K562 (cell line): ENCODE measurements around the gene TTN. TPM values are rescaled to one million over a fixed set of nuclear protein-coding genes. Genes with fewer than 3 reads are reported as not detected.

Experiments used
- ATAC-seq: fragments of 200-7000 bp; cut with Tn5 transposase; 3 replicates; pipeline ENCODE4 v1.9.1; 2020; ENCODE audit warnings: moderate library complexity
- BruUV-seq: library from RNA; stranded (reverse); fragments of 400-500 nt; replicated peaks from 2 replicates; lab custom pipeline; 2021; lab: Mats Ljungman, UMichigan
- CTCF ChIA-PET: fragments of 300-600 bp; formaldehyde crosslinking; extraction: SDS; loops from one replicate; lab custom pipeline; 2021; ENCODE audit warnings: low intra/inter-chr PET ratio; lab: Yijun Ruan, JAX
- POLR2A ChIA-PET: fragments of 300-600, 350-650 bp; sonication (Branson Sonifier 250); formaldehyde crosslinking; extraction: SDS; loops from one replicate; lab custom pipeline; 2021; ENCODE audit warnings: antibody characterized with exemption, inconsistent platforms; lab: Yijun Ruan, JAX
- DNase-seq, 4 experiments: peaks; one replicate each; pipeline versions ENCODE4 v3.0.0 to v3.0.0-alpha.2; 2011 to 2018; ENCODE audit warnings: low spot score in 3 of 4, mixed read lengths in 3 of 4; ENCODE audit errors: extremely low read depth in 1 of 4
- FAIRE-seq: peaks from 2 replicates; lab custom pipeline; 2011; peaks lifted over from hg19 to GRCh38; lab: Jason Lieb, UNC
- H2AFZ ChIP-seq: 2 replicates; pipeline ENCODE4 v1.6.0; 2011; ENCODE audit warnings: low read depth, low read length, control low read depth, inconsistent platforms
- H3K27ac ChIP-seq: fragments of 200-600 bp; 3 replicates; pipeline ENCODE4 v1.8.0; 2011; ENCODE audit warnings: low read depth, mild to moderate bottlenecking, control low read depth, inconsistent platforms, low read length, moderate library complexity, mixed read lengths; ENCODE audit errors: extremely low read depth
- H3K27me3 ChIP-seq, 2 experiments: fragments of 300-600 bp in 1 of 2; 2 replicates in 1 of 2; 3 replicates in 1 of 2; pipeline versions ENCODE4 v1.6.0 to v1.8.0; 2011; ENCODE audit warnings: inconsistent platforms in 2 of 2, low read length in 2 of 2, mild to moderate bottlenecking in 1 of 2, mixed read lengths in 1 of 2, moderate library complexity in 1 of 2; ENCODE audit not compliant: control insufficient read depth in 2 of 2, insufficient read depth in 2 of 2
- H3K36me3 ChIP-seq: fragments of 300-600 bp; 3 replicates; pipeline ENCODE4 v1.8.0; 2011; ENCODE audit warnings: mild to moderate bottlenecking, low read length, inconsistent platforms; ENCODE audit not compliant: control insufficient read depth, insufficient read depth
- H3K4me1 ChIP-seq, 2 experiments: fragments of 200-600 bp in 1 of 2; replicated peaks in 1 of 2; 2 replicates in 1 of 2; 3 replicates in 1 of 2; pipeline versions ENCODE4 v1.5.1 to v1.8.0; 2011; ENCODE audit warnings: inconsistent platforms in 2 of 2, low read length in 2 of 2, mild to moderate bottlenecking in 1 of 2, mixed read lengths in 1 of 2, moderate library complexity in 1 of 2; ENCODE audit not compliant: control insufficient read depth in 2 of 2, insufficient read depth in 2 of 2
- H3K4me2 ChIP-seq: 2 replicates; pipeline ENCODE4 v1.6.1; 2011; ENCODE audit warnings: low read length, control low read depth, inconsistent platforms, mixed read lengths; ENCODE audit not compliant: insufficient read depth
- H3K4me3 ChIP-seq: fragments of 200-600 bp; sonication (generic), shearing (Covaris generic); 2 replicates; pipeline ENCODE4 v1.5.1; 2016; ENCODE audit warnings: control low read depth, inconsistent platforms
- H3K79me2 ChIP-seq: fragments of 200-600 bp; 3 replicates; pipeline ENCODE4 v1.8.0; 2011; ENCODE audit warnings: low read length, inconsistent platforms; ENCODE audit not compliant: control insufficient read depth, insufficient read depth
- H3K9ac ChIP-seq, 2 experiments: 2 replicates each; pipeline versions ENCODE4 v1.6.0 to v1.6.1; 2011; ENCODE audit warnings: low read depth in 2 of 2, low read length in 2 of 2, control low read depth in 1 of 2, inconsistent platforms in 1 of 2, mild to moderate bottlenecking in 1 of 2, mixed read lengths in 1 of 2; ENCODE audit not compliant: insufficient read depth in 1 of 2
- H3K9me1 ChIP-seq: one replicate; pipeline ENCODE4 v1.6.0; 2011; ENCODE audit warnings: inconsistent platforms, mild to moderate bottlenecking, low read length, moderate library complexity; ENCODE audit not compliant: control insufficient read depth, insufficient read depth
- H3K9me3 ChIP-seq: replicated peaks from 2 replicates; pipeline ENCODE4 v1.5.1; 2011; ENCODE audit warnings: low read depth, low read length, inconsistent platforms; ENCODE audit not compliant: control insufficient read depth, insufficient read depth
- H4K20me1 ChIP-seq: replicated peaks from 2 replicates; pipeline ENCODE4 v1.6.1; 2011; ENCODE audit warnings: low read length, inconsistent platforms, mixed read lengths; ENCODE audit not compliant: control insufficient read depth, insufficient read depth
- ATF1 ChIP-seq, 2 experiments: fragments of 450-650 bp in 1 of 2; IDR thresholded peaks; 2 replicates each; pipeline ENCODE4 v1.6.1; 2016; ENCODE audit warnings: missing compliant biosample characterization in 1 of 2, missing genetic modification characterization in 1 of 2
- E2F5 ChIP-seq: sonication (generic); formaldehyde crosslinking; IDR thresholded peaks from 2 replicates; pipeline ENCODE4 v1.8.0; 2022; ENCODE audit warnings: mild to moderate bottlenecking, missing genetic modification reagents
- FOXK1 ChIP-seq: sonication (generic); formaldehyde crosslinking; IDR thresholded peaks from 2 replicates; pipeline ENCODE4 v1.8.0; 2022; ENCODE audit warnings: missing genetic modification reagents, mild to moderate bottlenecking, borderline replicate concordance
- KLF1 ChIP-seq: fragments of 450-650 bp; IDR thresholded peaks from 2 replicates; pipeline ENCODE4 v1.6.1; 2016; ENCODE audit warnings: missing genetic modification characterization, missing compliant biosample characterization
- MYBL2 ChIP-seq, 2 experiments: fragments of 450-650 bp in 1 of 2; sonication (generic) in 1 of 2; formaldehyde crosslinking in 1 of 2; IDR thresholded peaks; 2 replicates each; pipeline versions ENCODE4 v1.6.1 to v1.8.1; 2017 to 2022; ENCODE audit warnings: borderline replicate concordance in 1 of 2, inconsistent platforms in 1 of 2, low read depth in 1 of 2, mild to moderate bottlenecking in 1 of 2, missing genetic modification reagents in 1 of 2, moderate library complexity in 1 of 2
- RUNX1 ChIP-seq: sonication (generic); IDR thresholded peaks from 2 replicates; pipeline ENCODE4 v1.6.1; 2016; ENCODE audit warnings: antibody characterized with exemption, low read depth
- ZFP91 ChIP-seq: sonication (generic); formaldehyde crosslinking; IDR thresholded peaks from 2 replicates; pipeline ENCODE4 v1.8.0; 2022; ENCODE audit warnings: mild to moderate bottlenecking, missing genetic modification reagents
- WGBS: fragments of 100-300 bp; shearing (Covaris generic); methylation state at CpG from one replicate; pipeline ENCODE4 v1.1.6; 2016; ENCODE audit warnings: low coverage, mixed read lengths; ENCODE audit not compliant: insufficient coverage; ENCODE audit errors: missing lambda C conversion rate; 5-methylcytosine and 5-hydroxymethylcytosine counted together
- in situ Hi-C: fragments of 300-500 bp; cut with MboI; formaldehyde crosslinking; loops from 4 replicates; pipeline ENCODE4 v1.15.0; 2018; ENCODE audit warnings: inconsistent platforms, mixed read lengths
- intact Hi-C: fragments of 100-400 bp; cut with micrococcal nuclease; formaldehyde crosslinking; loops from 2 replicates; pipeline ENCODE4 v1.14.2; 2022
- polyA plus RNA-seq, 8 experiments: library from polyadenylated mRNA; depleted of rRNA in 4 of 8; stranded (reverse) in 5 of 8; unstranded in 3 of 8; fragments of >200 nt; fragmentation: Nextera tagmentation in 2 of 8; fragmentation: Illumina TruSeq in 1 of 8; extraction: Ambion mirVana in 2 of 8; extraction: Trizol in 1 of 8; gene quantifications; 2 replicates each; pipeline versions ENCODE4 v1.2.1 to v1.2.3, GENCODE V29; 2011 to 2014; ENCODE audit warnings: inconsistent platforms in 1 of 8, missing spikeins in 1 of 8
- total RNA-seq, 7 experiments: library from RNA; depleted of rRNA in 6 of 7; stranded (reverse); fragments of >200 nt in 6 of 7; fragmentation: Illumina TruSeq in 2 of 7; extraction: Trizol in 2 of 7; gene quantifications; 2 replicates each; pipeline versions ENCODE4 v1.2.1 to v1.2.3, GENCODE V29; 2011 to 2021; ENCODE audit warnings: low replicate concordance in 1 of 7

Gene TTN
- total and polyA plus RNA-seq, 9 of the 15 experiments (the other 6 are each of a cell fraction or from before 2014, with no cell fraction given), result under 0.01 to 0.20 (median 0.04) TPM; not detected in 1

DNA sequence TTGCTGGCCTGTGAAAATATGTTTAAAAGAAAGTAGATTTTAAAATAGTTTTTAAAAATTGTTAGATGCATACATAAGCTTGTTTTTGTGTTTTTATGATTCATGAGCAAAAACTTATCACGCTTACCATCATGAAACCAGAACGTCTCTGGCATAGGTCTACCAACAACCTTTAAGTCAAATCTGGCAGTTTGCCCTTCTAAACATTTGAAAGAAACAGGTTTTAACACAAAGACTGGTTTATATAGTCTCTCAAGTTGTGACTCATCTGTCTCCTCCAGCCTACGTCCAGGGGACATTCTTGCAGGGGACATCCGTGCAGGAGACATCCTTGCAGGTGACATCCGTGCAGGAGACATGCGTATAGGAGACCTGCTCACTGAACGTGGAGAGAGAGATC is 29.6 kb downstream of the TTN start:
- DNase-seq (no peak), FAIRE-seq (no peak), ATAC-seq (no peak)
- no TSS peak for BruUV-seq
- Histone ChIP-seq H3K27ac (no peak overlapping the region), H3K9me1 (no peaks in the 10 kb centered on the region), H2AFZ (no peak overlapping the region), H3K4me2 (no peak overlapping the region), H3K9ac (no peak overlapping the region), H3K79me2 (no peaks in the 10 kb centered on the region), H3K36me3 (no peaks in the 10 kb centered on the region), H3K27me3 (no peaks in the 10 kb centered on the region), H3K4me3 (no peak overlapping the region), H3K4me1 (no peaks in the 10 kb centered on the region), H4K20me1 (no peaks in the 10 kb centered on the region), H3K9me3 (no peaks in the 10 kb centered on the region)
- CTCF ChIA-PET, result no interaction called here
- WGBS, result 0% methylated on average over 7 of the region's 7 CpGs
- POLR2A ChIA-PET, result no interaction called here
- TF ChIP-seq RUNX1, result no peak
- no peak for TF ChIP-seq ZFP91
- no peak for TF ChIP-seq ATF1 (CRISPR knock-in tag; IDR thresholded peaks at IDR 0.05)
- no peak for TF ChIP-seq ATF1 (tag; IDR thresholded peaks at IDR 0.05)
- TF ChIP-seq E2F5 (CRISPR knock-in tag), result no peak
- no peak for TF ChIP-seq MYBL2 (IDR thresholded peaks at IDR 0.05; ENCODE audit: low read depth)
- no peak for TF ChIP-seq MYBL2 (CRISPR knock-in tag; IDR thresholded peaks at IDR 0.05; ENCODE audit: borderline replicate concordance)
- TF ChIP-seq KLF1, result no peak
- no peak for TF ChIP-seq FOXK1 (CRISPR knock-in tag)
- intact Hi-C loops (no loop called here), in situ Hi-C loops (no loop called here)
